Stomach (tissue), 9 donors: ENCODE results near the gene CHCHD6. TPM values are rescaled to one million over a fixed set of nuclear protein-coding genes. Genes with fewer than 3 reads are reported as not detected.

Experiments used
- DNase-seq, 2 donors: peaks; one replicate each; pipeline versions ENCODE4 v3.0.0 to v3.0.0-alpha.2; 2013 to 2019
- H3K27ac ChIP-seq, 5 donors: fragments of 200-600 bp in 4 of 5; sonication (generic) in 4 of 5; one replicate each; pipeline ENCODE4 v1.5.1; 2013 to 2019; ENCODE audit warnings: mild to moderate bottlenecking in 1 of 5, moderate library complexity in 1 of 5
- H3K27me3 ChIP-seq, 3 donors: fragments of 200-600 bp; sonication (generic); one replicate each; pipeline ENCODE4 v1.5.1; 2017 to 2019; ENCODE audit warnings: mixed run types in 1 of 3
- H3K36me3 ChIP-seq, 4 donors: fragments of 200-600 bp; sonication (generic); 1 replicate in 3 of 4; 2 replicates in 1 of 4; pipeline ENCODE4 v1.5.1; 2016 to 2019
- H3K4me1 ChIP-seq, 4 donors: fragments of 200-600 bp; sonication (generic); one replicate each; pipeline ENCODE4 v1.5.1; 2016 to 2019
- H3K4me3 ChIP-seq, 4 donors: fragments of 200-600 bp; sonication (generic) in 3 of 4; one replicate each; pipeline ENCODE4 v1.5.1; 2016 to 2019; ENCODE audit warnings: mild to moderate bottlenecking in 1 of 4
- H3K9me3 ChIP-seq, 4 donors: fragments of 200-600 bp; sonication (generic); one replicate each; pipeline ENCODE4 v1.5.1; 2016 to 2019
- CTCF ChIP-seq, 7 experiments: fragments of 450-650 bp in 4 of 7; fragments of 200-600 bp in 3 of 7; sonication (generic) in 3 of 7; IDR thresholded peaks; one replicate each; pipeline ENCODE4 v1.5.1; 2016 to 2019; ENCODE audit warnings: antibody characterized with exemption in 7 of 7, control low read depth in 2 of 7, mild to moderate bottlenecking in 1 of 7
- EP300 ChIP-seq: sonication (generic); formaldehyde crosslinking; IDR thresholded peaks from one replicate; pipeline ENCODE4 v1.6.1; 2017; ENCODE audit warnings: antibody characterized with exemption
- POLR2A ChIP-seq, 4 donors: fragments of 450-650 bp; IDR thresholded peaks; one replicate each; pipeline ENCODE4 v1.6.1; 2016; ENCODE audit warnings: antibody characterized with exemption in 4 of 4, control low read depth in 2 of 4, mild to moderate bottlenecking in 1 of 4, moderate library complexity in 1 of 4
- POLR2AphosphoS5 ChIP-seq, 3 donors: sonication (generic); formaldehyde crosslinking; IDR thresholded peaks; one replicate each; pipeline ENCODE4 v1.6.1; 2016; ENCODE audit warnings: antibody characterized with exemption in 3 of 3
- WGBS, 5 donors: extraction: QIAGEN DNeasy Blood & Tissue Kit in 3 of 5; methylation state at CpG; one replicate each; pipeline versions ENCODE4 v1.1.5 to v1.1.7; 2013 to 2018; 5-methylcytosine and 5-hydroxymethylcytosine counted together
- intact Hi-C: fragments of 100-400 bp; cut with DNase I; formaldehyde crosslinking; loops from one replicate; pipeline ENCODE4 v1.15.1; 2023; ENCODE audit warnings: low total_unique reads
- polyA plus RNA-seq, 3 donors: library from polyadenylated mRNA; stranded (reverse); fragments of 200-250 nt; gene quantifications; one replicate each; pipeline ENCODE4 v1.2.3, GENCODE V29; 2013
- total RNA-seq, 5 donors: library from RNA; depleted of rRNA; stranded (reverse); fragments of >200 nt; gene quantifications; one replicate each; pipeline versions ENCODE4 v1.1.0 to v1.2.3, GENCODE V29; 2014 to 2016
- donor health status: healthy with polysubstance abuse.
- donor health status: Bipolar disorder and iron deficiency.
- donor health status: healthy.

The CHCHD6 gene
- total and polyA plus RNA-seq, 8 donors: 4.0 to 40.8 (median 11.9) TPM; not detected in 1

GRCh38 chr3:126665221-126665936 is 38.7 kb upstream of the CHCHD6 start:
- Histone ChIP-seq H3K27ac (no peak overlapping the region), H3K9me3 (no peaks in the 10 kb centered on the region), H3K4me1 (no peaks in the 10 kb centered on the region), H3K4me3 (no peak overlapping the region), H3K27me3 (peaks cover 0 to 44% (median 11%) of the 10 kb centered on the region in 3 donors), H3K36me3 (no peaks in the 10 kb centered on the region)
- no peak for TF ChIP-seq POLR2A (IDR thresholded peaks at IDR 0.05)
- intact Hi-C loops: no loop called here
- DNase-seq: no peak
- 62 to 84% (median 78%) methylated on average over 4 to 6 of the region's 6 CpGs for WGBS, 5 donors

- DNase-seq: no peak
- Histone ChIP-seq H3K27me3 (peaks cover 0 to 37% (median 3%) of the 10 kb centered on the region in 3 donors), H3K4me3 (no peak overlapping the region), H3K27ac (no peak overlapping the region), H3K9me3 (no peaks in the 10 kb centered on the region), H3K36me3 (no peaks in the 10 kb centered on the region), H3K4me1 (no peaks in the 10 kb centered on the region)
- TF ChIP-seq POLR2AphosphoS5 (IDR thresholded peaks at IDR 0.05) (no peak), POLR2A (IDR thresholded peaks at IDR 0.05) (no peak)
- WGBS, 5 donors: 81 to 88% (median 82%) methylated on average over 10 to 15 of the region's 15 CpGs
- intact Hi-C loops: no loop called here
These were observed 37.9 kb upstream of the CHCHD6 start for GRCh38 chr3:126665959-126666657.

- no peaks in the 10 kb centered on the region for H3K9me3 ChIP-seq
- intact Hi-C loops: no loop called here
- DNase-seq: no peak
- no peak overlapping the region for H3K4me3 ChIP-seq
- H3K27me3 ChIP-seq: peaks cover 0 to 29% (median 0%) of the 10 kb centered on the region in 3 donors
- H3K27ac ChIP-seq: no peak overlapping the region
- H3K36me3 ChIP-seq: no peaks in the 10 kb centered on the region
- 85 to 90% (median 87%) methylated on average over 15 of the region's 15 CpGs for WGBS, 5 donors
- H3K4me1 ChIP-seq: no peaks in the 10 kb centered on the region
- TF ChIP-seq EP300 (no peak), POLR2A (IDR thresholded peaks at IDR 0.05) (no peak)
These were observed 37.1 kb upstream of the CHCHD6 start for GRCh38 chr3:126666658-126667528.

- Histone ChIP-seq H3K4me3 (no peak overlapping the region), H3K4me1 (no peaks in the 10 kb centered on the region), H3K36me3 (no peaks in the 10 kb centered on the region), H3K9me3 (no peaks in the 10 kb centered on the region), H3K27me3 (peaks cover 0 to 19% (median 0%) of the 10 kb centered on the region in 3 donors), H3K27ac (no peak overlapping the region)
- TF ChIP-seq EP300 (no peak), POLR2AphosphoS5 (IDR thresholded peaks at IDR 0.05) (no peak), POLR2A (IDR thresholded peaks at IDR 0.05) (no peak), CTCF (IDR thresholded peaks at IDR 0.05) (no peak)
- no peak for DNase-seq
- WGBS, 5 donors: 85 to 88% (median 86%) methylated on average over 15 of the region's 15 CpGs
- intact Hi-C loops: no loop called here
These were observed 36.2 kb upstream of the CHCHD6 start for GRCh38 chr3:126667631-126668449.

GRCh38 chr3:126668450-126669401 is 35.3 kb upstream of the CHCHD6 start:
- H3K36me3 ChIP-seq: no peaks in the 10 kb centered on the region
- peaks cover 0 to 8% (median 3%) of the 10 kb centered on the region in 4 donors for H3K9me3 ChIP-seq
- H3K27ac ChIP-seq: no peak overlapping the region
- 72 to 89% (median 85%) methylated on average over 7 to 13 of the region's 13 CpGs for WGBS, 5 donors
- peaks cover 0 to 15% (median 0%) of the 10 kb centered on the region in 3 donors for H3K27me3 ChIP-seq
- DNase-seq: no peak
- H3K4me3 ChIP-seq: no peak overlapping the region
- TF ChIP-seq POLR2A (IDR thresholded peaks at IDR 0.05) (no peak), CTCF (IDR thresholded peaks at IDR 0.05) (no peak), POLR2AphosphoS5 (IDR thresholded peaks at IDR 0.05) (no peak), EP300 (no peak)
- H3K4me1 ChIP-seq: no peaks in the 10 kb centered on the region
- intact Hi-C loops: no loop called here
